ENCODE measurements around the gene SEMA3A.
"Not testable (repeated sequence)": the region's sequence is repeated elsewhere in the genome, so short reads cannot be mapped to it uniquely, and the experiment has no call there.

The SEMA3A gene

DNA sequence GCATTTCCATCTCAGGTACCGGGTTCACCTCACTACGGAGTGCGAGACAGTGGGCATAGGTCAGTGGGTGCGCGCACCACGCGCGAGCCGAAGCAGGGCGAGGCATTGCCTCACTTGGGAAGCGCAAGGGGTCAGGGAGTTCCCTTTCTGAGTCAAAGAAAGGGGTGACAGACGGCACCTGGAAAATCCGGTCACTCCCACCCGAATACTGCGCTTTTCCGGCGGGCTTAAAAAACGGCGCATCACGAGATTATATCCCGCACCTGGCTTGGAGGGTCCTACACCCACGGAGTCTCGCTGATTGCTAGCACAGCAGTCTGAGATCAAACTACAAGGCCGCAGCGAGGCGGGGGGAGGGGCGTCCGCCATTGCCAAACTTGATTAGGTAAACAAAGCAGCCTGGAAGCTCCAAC, 132.1 kb downstream of the SEMA3A start:
- DNase-seq (ENCODE audit: low read depth), result not testable (repeated sequence)

DNA sequence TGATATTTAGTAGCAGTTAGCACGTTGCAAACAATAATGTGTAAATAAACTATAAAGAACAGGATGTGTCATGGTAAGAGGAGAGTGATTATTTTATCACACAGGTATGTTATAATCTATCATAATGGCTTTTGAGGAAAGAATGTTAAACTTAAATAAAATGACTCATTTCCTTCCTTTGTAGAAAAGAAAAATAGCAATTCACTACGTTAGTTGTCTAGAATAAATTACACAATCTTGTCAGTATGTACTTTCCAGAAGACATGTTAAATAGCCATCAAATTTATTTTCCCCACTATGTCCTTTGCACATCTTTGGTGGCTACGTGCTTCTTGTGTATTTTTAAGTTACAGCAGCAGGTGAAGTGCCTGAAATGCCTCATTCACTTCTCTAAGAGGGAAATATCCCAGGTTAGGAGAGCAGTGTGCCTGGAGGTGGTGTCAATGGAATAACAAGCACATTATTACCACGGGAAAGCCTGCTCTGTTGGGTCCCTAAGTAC, 133.8 kb downstream of the SEMA3A start:
- DNase-seq (ENCODE audit: low read depth), result no peak

GRCh38 chr7:84060000-84060399, 134.6 kb downstream of the SEMA3A start:
- no peak for DNase-seq (ENCODE audit: low read depth)

- DNase-seq (ENCODE audit: low read depth), result no peak
Observed at GRCh38 chr7:84058311-84059076, 136.1 kb downstream of the SEMA3A start.

DNA sequence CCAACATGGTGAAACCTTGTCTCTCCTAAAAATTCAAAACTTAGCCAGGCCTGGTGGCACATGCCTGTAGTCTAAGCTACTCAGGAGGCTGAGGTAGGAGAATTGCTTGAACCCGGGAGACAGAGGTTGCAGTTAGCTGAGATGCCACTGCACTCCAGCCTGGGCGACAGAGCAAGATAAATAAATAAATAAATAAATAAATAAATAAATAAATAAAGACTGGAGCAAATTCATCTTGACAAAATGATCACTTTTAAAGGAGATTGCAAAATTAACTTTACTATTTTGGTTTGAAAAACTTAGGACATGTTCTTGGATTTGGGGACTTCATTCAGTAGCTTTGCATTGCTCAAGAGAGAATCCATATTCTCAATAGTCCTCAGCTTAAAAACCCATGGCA, 137.0 kb downstream of the SEMA3A start:
- no peak for DNase-seq (ENCODE audit: low read depth)

DNA sequence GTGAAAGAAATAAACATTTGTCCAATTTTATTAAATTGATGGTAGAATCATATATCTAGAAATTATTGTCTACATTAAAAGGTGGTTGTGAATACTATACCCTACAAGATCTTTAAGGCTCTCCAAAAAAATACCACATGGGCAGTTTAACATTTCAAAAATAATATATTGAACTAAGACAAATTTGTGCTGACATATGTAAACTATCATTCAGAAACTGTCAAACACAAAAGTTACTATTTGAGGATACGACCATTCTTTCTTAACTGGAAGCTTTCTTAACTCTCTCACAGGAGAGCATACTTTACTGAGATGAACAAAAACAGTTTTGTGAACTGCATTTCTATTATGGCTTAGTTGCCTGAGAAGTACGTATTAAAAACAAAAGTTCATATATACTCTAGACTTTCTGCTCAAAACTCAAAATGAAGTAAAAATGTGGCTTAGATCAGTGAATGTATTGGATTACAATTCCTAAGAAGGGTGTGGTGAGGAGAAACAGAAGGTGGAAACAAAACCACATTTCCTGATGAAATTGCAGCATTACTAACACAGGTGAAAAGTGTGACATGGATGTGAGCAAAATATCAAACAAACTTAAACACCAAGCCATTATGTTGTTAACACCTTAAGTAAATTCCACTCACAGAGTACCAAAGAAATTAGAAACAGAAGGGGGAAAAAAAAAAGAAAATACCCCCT, 138.5 kb downstream of the SEMA3A start:
- no peak for DNase-seq (ENCODE audit: low read depth)

GRCh38 chr7:84055199-84055598, 139.4 kb downstream of the SEMA3A start:
- DNase-seq (ENCODE audit: low read depth), result not testable (repeated sequence)

DNA sequence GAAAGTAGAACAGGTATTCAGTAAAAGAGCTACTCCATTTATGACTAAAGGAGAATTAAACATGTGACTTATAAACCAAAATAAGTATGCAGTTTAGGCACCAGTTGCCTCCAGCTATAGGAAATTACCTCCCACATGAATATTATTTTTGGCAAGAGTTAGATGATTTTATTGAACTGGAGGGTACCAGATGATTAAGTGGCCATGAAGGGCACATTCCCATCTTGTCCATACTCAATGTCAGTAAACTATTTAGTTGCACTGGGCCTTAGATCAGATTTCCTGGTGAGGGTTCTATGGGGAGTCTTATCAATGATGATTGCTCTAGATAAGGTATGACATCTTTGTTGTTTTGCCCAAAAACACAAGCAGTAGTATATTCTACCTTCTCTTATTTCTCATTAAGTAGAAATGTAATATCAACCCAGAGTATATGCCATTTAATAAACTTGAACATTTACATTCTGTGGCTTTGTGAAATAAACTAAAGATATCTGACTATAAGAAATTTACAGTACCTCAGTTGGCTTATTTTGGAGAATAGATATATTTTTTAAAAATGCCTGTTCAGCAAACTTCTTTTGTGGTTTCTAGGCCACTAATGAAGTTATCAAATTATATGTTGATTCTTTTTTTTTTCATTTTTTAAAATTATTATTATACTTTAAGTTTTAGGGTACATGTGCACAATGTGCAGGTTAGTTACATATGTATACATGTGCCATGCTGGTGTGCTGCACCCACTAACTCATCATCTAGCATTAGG, 145.3 kb downstream of the SEMA3A start:
- DNase-seq (ENCODE audit: low read depth), result no peak

DNA sequence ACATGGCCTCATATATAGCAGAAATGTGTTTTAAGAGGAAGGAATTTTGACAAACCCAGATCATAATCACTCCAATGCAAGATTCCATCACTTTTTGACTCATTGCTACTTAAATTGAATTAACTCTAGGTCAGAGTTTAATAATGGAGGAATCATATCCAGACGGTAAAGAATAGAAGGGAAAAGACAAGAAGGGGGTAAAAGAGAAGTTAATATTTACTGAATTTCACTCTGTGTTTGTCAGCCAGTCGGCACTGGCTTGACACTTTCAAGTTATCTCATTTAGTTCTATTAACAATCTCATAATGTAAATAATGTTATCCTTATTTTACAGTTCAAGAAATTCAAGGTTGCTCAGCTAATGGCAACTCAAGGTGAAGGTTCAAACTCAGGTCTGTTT, 147.5 kb downstream of the SEMA3A start:
- DNase-seq (ENCODE audit: low read depth), result no peak

GRCh38 chr7:84044834-84045233, 149.8 kb downstream of the SEMA3A start:
- no peak for DNase-seq (ENCODE audit: low read depth)

GRCh38 chr7:84043661-84044191, 150.9 kb downstream of the SEMA3A start:
- DNase-seq (ENCODE audit: low read depth), result no peak

- peak; percentile 51 for DNase-seq (ENCODE audit: low read depth)
Observed at GRCh38 chr7:84042110-84042539, 152.5 kb downstream of the SEMA3A start.

DNA sequence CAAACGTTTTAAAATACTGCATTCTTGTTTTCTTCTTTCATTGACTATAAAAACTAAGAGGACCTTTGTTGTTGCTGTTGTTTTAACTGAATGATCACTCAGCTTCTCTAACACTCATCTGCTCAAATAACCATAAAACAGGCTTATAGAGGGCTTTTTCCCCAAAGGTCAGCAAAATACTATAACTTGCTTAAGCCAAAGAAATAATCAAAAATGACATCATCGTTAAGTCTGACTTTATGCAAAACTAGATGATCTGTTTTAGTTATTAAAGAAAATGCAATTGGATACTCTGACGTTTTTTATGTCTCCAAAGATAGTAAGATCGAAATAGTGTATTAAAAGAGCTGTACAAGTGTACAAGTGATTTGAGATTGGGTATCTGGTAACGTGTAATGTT, 152.9 kb downstream of the SEMA3A start:
- DNase-seq (ENCODE audit: low read depth), result no peak

- no peak for DNase-seq (ENCODE audit: low read depth)
Observed at GRCh38 chr7:84040355-84040754, 154.2 kb downstream of the SEMA3A start.

DNA sequence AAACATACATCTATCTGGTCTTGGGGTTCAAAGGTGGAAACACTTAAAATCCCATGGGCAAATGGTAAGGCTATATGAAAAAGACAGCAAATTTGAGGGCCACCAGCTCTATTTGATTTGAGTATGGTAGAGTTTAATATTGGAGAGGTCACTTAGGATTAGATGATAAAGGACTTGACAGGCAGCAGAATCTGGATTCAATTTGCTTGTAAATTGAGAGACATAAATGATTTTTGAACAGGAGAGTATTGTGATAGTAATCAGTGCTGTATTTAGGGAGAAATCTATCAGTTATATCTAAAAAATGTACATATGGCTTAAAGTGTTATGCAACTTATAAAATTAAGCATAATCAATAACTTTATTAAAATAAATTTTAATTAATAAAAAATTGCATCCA, 155.2 kb downstream of the SEMA3A start:
- no peak for DNase-seq (ENCODE audit: low read depth)

DNA sequence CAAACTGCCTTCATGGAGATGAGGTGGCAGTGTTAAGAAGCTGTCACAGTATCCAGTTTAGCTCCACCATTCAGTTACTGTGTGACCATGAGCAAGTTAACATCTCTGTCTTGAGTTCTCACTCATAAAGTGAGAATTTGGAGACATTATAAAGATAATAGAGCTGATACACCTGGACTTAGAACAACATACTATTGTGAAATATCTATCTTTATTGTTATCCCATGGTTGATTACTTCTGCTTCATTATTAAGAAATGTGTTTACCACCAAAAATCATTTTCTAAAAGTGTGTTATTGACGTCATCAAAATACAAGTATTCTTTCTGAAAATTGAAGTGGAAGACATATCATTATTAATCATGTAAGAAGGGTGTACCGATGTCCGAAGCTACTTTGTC, 166.9 kb downstream of the SEMA3A start:
- DNase-seq (ENCODE audit: low read depth), result no peak

DNA sequence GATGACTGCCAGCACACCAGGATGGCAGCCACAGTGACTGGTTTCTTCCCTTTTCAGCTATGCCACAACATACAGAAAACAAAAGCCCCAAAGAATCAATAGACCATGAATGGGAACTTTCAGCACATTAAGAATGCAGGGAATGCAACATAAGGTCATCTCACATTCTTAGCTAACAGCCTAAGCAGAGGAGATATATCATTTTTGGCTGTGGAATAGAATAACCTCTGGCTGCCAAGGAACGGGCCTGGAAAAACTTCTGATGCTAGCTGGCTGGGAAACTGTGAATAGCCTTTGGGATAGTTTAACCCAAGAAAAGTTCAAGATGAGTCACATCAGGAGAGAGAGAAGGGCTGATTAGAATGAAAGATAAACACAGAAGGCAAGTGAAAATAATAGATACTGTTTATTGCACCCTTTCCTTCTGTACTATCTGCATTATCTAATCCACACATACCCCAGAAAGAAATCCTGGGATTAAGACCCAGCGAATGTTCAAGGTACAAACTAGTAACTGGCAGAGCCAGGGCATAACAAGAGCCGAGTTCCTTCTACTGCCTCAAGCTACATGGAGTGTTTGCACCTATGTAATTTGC, 169.2 kb downstream of the SEMA3A start:
- DNase-seq (ENCODE audit: low read depth), result peak; percentile 79

DNA sequence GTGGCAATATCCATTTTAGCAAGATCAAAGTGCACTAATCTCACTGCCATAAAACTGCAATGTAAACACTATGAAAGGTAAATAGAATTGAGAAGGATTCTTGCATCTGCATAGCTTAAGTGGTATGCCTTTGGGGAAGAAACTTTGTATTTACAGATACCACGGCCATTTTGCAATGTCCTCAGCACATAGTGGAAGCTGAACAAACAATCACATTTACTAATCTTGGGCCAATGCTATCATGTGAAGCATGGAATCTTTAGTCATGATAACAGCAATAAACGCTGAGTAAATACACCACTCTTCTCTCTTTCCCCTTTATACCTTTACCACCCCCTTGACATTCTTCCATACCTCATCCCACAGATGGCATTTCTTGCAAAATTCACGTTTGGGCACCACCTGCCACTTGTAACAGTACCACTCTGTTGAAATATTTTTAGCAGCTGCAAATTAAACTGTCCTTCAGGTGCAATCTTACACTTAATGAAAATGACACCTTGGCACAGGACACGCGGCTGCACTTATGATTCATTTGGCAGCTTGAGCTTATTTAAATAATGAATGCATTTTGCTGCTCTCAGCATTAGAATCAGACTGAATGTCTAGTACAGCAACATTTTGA, 171.8 kb downstream of the SEMA3A start:
- DNase-seq (ENCODE audit: low read depth), result no peak

- no peak for DNase-seq (ENCODE audit: low read depth)
Observed at GRCh38 chr7:84022009-84022408, 172.6 kb downstream of the SEMA3A start.

DNA sequence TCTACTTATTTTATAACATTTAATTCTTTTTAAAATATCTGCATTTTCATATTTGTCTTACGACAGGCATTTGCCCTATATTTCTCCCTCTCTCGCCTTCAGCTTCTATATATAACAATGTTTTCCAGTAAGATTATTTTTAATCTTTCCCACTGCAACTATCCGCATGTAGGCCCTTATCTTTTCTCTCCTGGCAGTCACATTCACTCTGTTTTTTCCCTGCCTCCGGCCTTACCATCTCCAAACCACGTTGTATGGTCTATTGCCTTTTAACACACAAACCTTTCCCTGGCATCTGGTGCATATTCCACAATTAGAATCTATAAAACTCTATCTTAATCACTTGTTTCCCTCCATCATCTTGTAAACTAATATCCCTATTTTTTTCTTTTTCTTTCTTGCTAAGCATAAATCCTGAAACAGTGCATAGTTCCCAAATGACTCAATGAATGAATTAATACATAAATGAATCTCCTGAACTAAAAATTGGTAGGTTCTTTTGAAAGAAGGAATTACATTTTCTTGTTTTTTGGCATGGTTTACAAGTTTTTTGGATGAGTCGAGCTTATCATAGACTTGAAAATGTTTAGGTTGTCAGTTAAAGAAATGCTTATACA, 173.2 kb downstream of the SEMA3A start:
- no peak for DNase-seq (ENCODE audit: low read depth)

DNA sequence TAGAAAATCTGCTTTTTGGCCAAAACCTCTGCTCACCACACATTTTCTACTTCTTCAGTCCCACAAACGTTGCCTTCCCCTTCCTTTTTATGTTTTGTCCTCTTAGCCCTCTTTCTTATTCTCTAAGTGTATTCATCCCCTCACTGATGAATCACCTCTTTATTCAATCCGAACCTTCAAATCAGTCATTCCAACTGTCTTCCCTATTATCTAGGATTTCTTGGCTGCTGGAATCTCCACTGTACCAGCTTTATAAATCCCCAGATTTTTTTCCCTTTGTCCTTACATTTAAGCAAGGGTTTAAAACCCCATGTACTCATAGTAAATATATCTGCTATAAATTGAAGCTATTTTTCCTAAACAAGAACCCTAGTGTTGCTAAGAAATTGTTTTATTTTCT, 176.9 kb downstream of the SEMA3A start:
- no peak for DNase-seq (ENCODE audit: low read depth)
